ENCODE results near the gene CARD11. TPM values are rescaled to one million over a fixed set of nuclear protein-coding genes. Genes with fewer than 3 reads are reported as not detected.

CARD11 gene
- total RNA-seq, 1 donor from 2014 or later, result 6.3 TPM

DNA sequence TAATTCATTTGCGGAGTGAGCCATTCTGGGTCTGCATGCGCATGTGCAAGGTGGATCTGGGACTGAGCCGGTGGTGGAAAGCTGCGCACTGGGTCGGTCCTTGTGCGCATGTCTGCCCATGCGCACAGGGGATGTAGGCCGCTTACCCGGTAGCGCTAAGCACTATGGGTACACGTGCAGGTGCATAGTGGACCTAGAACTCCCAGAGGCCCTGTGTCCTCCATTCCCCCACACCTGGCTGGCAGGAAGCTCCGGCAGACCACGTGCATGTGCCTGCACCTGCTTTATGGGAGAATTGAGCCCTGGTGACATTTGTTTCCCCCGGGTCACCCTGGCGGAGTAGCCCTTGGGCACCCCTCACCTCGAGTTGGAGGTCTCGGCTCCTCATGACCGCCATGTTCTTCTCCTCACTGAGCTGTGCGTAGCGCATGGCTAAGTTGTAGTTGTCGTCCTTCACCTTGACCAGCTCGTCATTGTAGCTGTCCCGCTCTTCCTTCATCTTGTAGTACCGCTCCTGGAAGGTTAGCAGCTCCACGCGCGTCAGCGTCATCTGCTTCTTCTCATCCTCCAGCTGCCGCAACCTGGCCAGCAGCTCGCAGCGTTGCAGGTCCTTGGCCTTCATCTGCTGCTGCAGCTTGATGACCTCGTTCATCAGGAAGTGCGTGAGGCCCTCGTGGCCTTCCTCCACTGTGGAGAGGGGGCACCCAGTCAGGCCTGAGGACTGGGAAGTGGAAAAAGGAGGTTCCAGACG is 99.6 kb downstream of the CARD11 start:
- TF ChIP-seq, protein P1, sequence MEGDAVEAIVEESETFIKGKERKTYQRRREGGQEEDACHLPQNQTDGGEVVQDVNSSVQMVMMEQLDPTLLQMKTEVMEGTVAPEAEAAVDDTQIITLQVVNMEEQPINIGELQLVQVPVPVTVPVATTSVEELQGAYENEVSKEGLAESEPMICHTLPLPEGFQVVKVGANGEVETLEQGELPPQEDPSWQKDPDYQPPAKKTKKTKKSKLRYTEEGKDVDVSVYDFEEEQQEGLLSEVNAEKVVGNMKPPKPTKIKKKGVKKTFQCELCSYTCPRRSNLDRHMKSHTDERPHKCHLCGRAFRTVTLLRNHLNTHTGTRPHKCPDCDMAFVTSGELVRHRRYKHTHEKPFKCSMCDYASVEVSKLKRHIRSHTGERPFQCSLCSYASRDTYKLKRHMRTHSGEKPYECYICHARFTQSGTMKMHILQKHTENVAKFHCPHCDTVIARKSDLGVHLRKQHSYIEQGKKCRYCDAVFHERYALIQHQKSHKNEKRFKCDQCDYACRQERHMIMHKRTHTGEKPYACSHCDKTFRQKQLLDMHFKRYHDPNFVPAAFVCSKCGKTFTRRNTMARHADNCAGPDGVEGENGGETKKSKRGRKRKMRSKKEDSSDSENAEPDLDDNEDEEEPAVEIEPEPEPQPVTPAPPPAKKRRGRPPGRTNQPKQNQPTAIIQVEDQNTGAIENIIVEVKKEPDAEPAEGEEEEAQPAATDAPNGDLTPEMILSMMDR (IDR thresholded peaks at IDR 0.05; ENCODE audit: insufficient read depth, low read length, severe bottlenecking), result no peak
- H3K4me3 ChIP-seq (ENCODE audit: low read depth, low read length), result no peak overlapping the region
- H3K27me3 ChIP-seq (ENCODE audit: control insufficient read depth, insufficient read depth, low read length), result no peaks in the 10 kb centered on the region
- FAIRE-seq, result no peak
- DNase-seq (ENCODE audit: low read depth), result no peak
- H3K36me3 ChIP-seq (ENCODE audit: control insufficient read depth, insufficient read depth, low read length), result no peaks in the 10 kb centered on the region

DNA sequence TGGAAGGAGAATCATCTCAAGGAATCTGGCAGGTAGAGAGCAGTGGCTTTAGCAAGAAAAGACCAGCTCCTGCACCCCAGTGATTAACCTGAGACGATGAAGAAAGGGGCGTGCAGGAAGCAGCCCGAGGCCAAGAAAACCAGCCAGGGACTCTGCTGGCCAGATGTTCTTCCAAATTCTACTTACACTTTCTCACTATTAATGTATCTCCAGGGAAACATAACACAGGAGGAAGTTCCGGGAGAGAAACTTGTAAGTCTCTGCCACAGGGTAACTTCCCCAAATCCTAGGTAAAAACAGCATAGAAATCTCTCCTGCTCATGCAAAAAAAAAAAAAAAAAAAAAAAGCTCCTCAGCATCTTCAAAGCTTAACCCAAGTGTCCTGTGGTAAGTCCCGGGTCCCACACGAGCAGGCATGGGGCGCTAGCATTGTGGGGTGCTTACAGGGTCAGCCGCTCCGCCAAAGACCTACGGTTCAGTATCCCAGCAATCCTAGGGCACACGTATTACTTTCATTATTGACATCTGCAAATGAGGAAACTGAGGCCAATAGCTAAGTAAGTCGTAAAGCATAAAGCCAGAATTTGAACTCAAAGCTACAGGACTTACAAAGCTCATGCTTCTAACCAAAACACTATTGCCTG is 102.3 kb downstream of the CARD11 start:
- no peak for DNase-seq (ENCODE audit: low read depth)
- TF ChIP-seq, protein P1 (IDR thresholded peaks at IDR 0.05; ENCODE audit: insufficient read depth, low read length, severe bottlenecking), result no peak
- no peak for FAIRE-seq
- H3K36me3 ChIP-seq (ENCODE audit: control insufficient read depth, insufficient read depth, low read length), result no peaks in the 10 kb centered on the region
- H3K4me3 ChIP-seq (ENCODE audit: low read depth, low read length), result no peak overlapping the region
- no peaks in the 10 kb centered on the region for H3K27me3 ChIP-seq (ENCODE audit: control insufficient read depth, insufficient read depth, low read length)

DNA sequence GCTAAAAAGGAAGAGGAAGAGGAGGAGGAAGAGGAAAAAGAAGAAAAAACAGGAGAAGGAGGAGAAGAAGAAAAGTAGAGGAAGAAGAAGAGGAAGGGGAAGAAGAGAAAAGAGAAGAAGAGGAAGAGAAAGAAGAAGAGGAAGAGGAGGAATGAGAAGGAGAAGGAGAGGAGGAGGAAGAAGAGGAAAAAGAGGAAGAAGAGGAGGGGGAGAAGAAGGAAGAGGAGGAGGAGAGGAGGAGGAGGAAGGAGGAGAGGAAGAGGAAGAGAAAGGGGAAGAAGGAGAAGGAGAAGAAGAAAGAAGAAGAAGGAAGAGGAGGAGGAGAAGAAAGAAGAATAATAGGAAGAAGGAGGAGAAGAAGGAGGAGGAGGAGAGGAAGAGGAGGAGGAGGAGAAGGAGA is 103.2 kb downstream of the CARD11 start:
- no peaks in the 10 kb centered on the region for H3K36me3 ChIP-seq (ENCODE audit: control insufficient read depth, insufficient read depth, low read length)
- H3K4me3 ChIP-seq (ENCODE audit: low read depth, low read length), result no peak overlapping the region
- FAIRE-seq (no peak), DNase-seq (ENCODE audit: low read depth) (no peak)
- TF ChIP-seq, protein P1 (IDR thresholded peaks at IDR 0.05; ENCODE audit: insufficient read depth, low read length, severe bottlenecking), result no peak
- no peaks in the 10 kb centered on the region for H3K27me3 ChIP-seq (ENCODE audit: control insufficient read depth, insufficient read depth, low read length)

DNA sequence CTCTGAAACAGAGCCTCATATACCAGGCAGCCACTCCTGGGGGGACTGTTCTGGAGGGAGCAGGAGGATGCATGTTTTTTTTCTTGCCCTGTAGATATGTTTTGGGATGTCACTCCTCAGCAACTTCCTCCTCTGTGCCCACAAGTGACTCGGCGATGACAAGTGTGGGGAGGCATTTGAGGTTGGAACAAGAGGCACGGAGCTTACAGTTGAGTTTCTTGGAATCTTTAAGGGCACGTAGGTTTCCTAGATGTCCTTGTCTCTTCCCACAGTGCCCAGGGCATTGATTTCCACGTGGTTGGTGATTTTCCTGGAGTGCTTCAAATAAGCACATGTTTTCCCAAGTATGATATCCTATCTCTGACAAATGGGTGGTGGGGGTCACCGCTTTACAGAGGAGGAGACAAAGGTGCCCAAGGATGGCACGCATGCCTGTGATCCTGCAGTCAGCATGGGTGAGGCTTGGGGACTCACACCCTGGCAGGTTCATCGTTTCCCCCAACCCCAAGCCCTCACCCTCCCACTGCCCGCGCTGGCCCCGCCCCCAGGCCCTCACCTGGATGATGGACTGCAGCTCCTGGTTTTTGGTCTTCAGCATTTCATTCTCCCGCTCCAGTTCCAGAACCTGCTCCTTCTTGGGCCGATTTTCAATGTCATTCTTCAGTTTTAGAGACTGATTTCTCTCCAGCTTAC is 104.3 kb downstream of the CARD11 start:
- TF ChIP-seq, protein P1 (IDR thresholded peaks at IDR 0.05; ENCODE audit: insufficient read depth, low read length, severe bottlenecking), result no peak
- Histone ChIP-seq H3K27me3 (ENCODE audit: control insufficient read depth, insufficient read depth, low read length) (no peaks in the 10 kb centered on the region), H3K36me3 (ENCODE audit: control insufficient read depth, insufficient read depth, low read length) (no peaks in the 10 kb centered on the region), H3K4me3 (ENCODE audit: low read depth, low read length) (no peak overlapping the region)
- DNase-seq (ENCODE audit: low read depth) (peak; percentile 48), FAIRE-seq (no peak)

DNA sequence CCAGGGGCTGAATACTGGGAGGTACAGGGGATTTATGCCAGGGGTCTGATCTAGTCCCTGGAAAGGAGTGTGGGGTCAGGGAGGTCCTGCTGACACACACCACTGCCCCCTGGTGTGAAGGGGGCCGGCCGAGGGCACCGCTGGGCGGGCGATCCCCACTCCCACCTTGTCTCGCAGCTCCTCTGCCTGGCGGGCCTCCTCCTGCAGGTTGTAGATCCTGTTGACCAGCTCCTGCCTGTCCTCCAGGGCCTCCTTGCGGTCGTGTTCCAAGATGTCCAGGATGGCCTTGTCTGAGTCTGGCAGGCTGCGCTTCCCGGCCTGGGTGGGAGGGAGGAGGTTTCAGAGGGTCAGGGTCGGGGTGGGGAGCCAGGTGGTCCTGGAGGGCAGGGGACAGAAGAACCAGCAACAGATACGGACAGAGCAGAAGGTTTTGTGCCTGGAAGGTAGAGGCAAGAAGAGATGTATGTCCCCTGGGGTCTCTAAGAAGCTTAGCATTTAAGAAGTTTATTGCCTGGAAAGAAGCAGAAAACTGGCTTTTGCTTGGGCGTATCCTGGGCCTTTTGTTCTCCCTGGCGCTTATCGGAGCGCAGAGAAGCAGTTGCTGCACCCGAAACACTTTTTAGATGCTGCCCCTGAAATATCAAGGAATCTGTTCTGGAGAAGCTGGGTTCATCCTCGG is 105.0 kb downstream of the CARD11 start:
- Histone ChIP-seq H3K27me3 (ENCODE audit: control insufficient read depth, insufficient read depth, low read length) (no peaks in the 10 kb centered on the region), H3K36me3 (ENCODE audit: control insufficient read depth, insufficient read depth, low read length) (no peaks in the 10 kb centered on the region), H3K4me3 (ENCODE audit: low read depth, low read length) (no peak overlapping the region)
- DNase-seq (ENCODE audit: low read depth) (no peak), FAIRE-seq (no peak)
- TF ChIP-seq, protein P1 (IDR thresholded peaks at IDR 0.05; ENCODE audit: insufficient read depth, low read length, severe bottlenecking), result no peak
